SK-N-SH (cell line): ENCODE data around the gene MAP7. TPM values are rescaled to one million over a fixed set of nuclear protein-coding genes. Genes with fewer than 3 reads are reported as not detected.

Experiments used
- CTCF ChIA-PET: fragments of 300-600, 350-600 bp; formaldehyde crosslinking; extraction: SDS; loops from one replicate; lab custom pipeline; 2021; lab: Yijun Ruan, JAX
- POLR2A ChIA-PET: fragments of 350-600 bp; sonication (Branson Sonifier 250); formaldehyde crosslinking; extraction: SDS; loops from one replicate; lab custom pipeline; 2020; ENCODE audit warnings: antibody characterized with exemption, inconsistent platforms; lab: Yijun Ruan, JAX
- DNase-seq: peaks from one replicate; pipeline ENCODE4 v3.0.0; 2012
- H2AFZ ChIP-seq: fragments of 200-600 bp; sonication (generic); 2 replicates; pipeline ENCODE4 v1.8.1; 2016; ENCODE audit warnings: antibody characterized with exemption, mild to moderate bottlenecking, low read depth
- H3F3A ChIP-seq: fragments of 200-600 bp; sonication (generic); replicated peaks from 2 replicates; pipeline ENCODE3; 2016; ENCODE audit warnings: antibody characterized with exemption, mild to moderate bottlenecking; ENCODE audit not compliant: insufficient read depth
- H3K27ac ChIP-seq, 2 experiments: fragments of 200-500 bp in 1 of 2; fragments of 200-600 bp in 1 of 2; sonication (Bioruptor generic) in 1 of 2; sonication (generic), shearing (Covaris generic) in 1 of 2; 2 replicates each; pipeline versions ENCODE4 v1.5.1 to v1.6.1; 2014 to 2016; ENCODE audit warnings: low read depth in 2 of 2, inconsistent platforms in 1 of 2, low read length in 1 of 2, mild to moderate bottlenecking in 1 of 2, mixed read lengths in 1 of 2
- H3K27me3 ChIP-seq: fragments of 200-600 bp; sonication (generic), shearing (Covaris generic); 2 replicates; pipeline ENCODE4 v1.6.1; 2016; ENCODE audit warnings: mixed run types; ENCODE audit not compliant: insufficient read depth
- H3K36me3 ChIP-seq, 2 experiments: fragments of 200-500 bp in 1 of 2; fragments of 200-600 bp in 1 of 2; sonication (Bioruptor generic) in 1 of 2; sonication (generic) in 1 of 2; replicated peaks in 1 of 2; 2 replicates each; pipeline versions ENCODE3 to v1.5.1; 2014 to 2016; ENCODE audit warnings: low read length in 1 of 2, mild to moderate bottlenecking in 1 of 2; ENCODE audit not compliant: insufficient read depth in 2 of 2, control insufficient read depth in 1 of 2
- H3K4me1 ChIP-seq, 2 experiments: fragments of 200-500 bp in 1 of 2; fragments of 200-600 bp in 1 of 2; sonication (Bioruptor generic) in 1 of 2; sonication (generic), shearing (Covaris generic) in 1 of 2; 2 replicates each; pipeline versions ENCODE4 v1.5.1 to v1.6.1; 2014 to 2016; ENCODE audit warnings: low read depth in 1 of 2, low read length in 1 of 2, mixed run types in 1 of 2; ENCODE audit not compliant: insufficient read depth in 2 of 2, control insufficient read depth in 1 of 2
- H3K4me2 ChIP-seq: fragments of 200-600 bp; sonication (generic), shearing (Covaris generic); 2 replicates; pipeline ENCODE4 v1.6.1; 2017; ENCODE audit warnings: mixed run types
- H3K4me3 ChIP-seq, 2 experiments: fragments of 200-500 bp in 1 of 2; fragments of 200-600 bp in 1 of 2; sonication (Bioruptor generic) in 1 of 2; sonication (generic), shearing (Covaris generic) in 1 of 2; 2 replicates each; pipeline versions ENCODE4 v1.5.1 to v1.8.1; 2014 to 2016; ENCODE audit warnings: low read depth in 2 of 2, inconsistent platforms in 1 of 2, low read length in 1 of 2, mild to moderate bottlenecking in 1 of 2, mixed read lengths in 1 of 2, moderate library complexity in 1 of 2
- H3K79me2 ChIP-seq: fragments of 200-600 bp; sonication (generic); 2 replicates; pipeline ENCODE4 v1.8.1; 2017; ENCODE audit warnings: mild to moderate bottlenecking; ENCODE audit not compliant: insufficient read depth
- H3K9ac ChIP-seq: fragments of 200-600 bp; sonication (generic); 2 replicates; pipeline ENCODE4 v1.6.1; 2017; ENCODE audit warnings: mixed run types
- H3K9me2 ChIP-seq: fragments of 200-600 bp; sonication (generic); 2 replicates; pipeline ENCODE4 v1.6.1; 2017; ENCODE audit warnings: mixed run types
- H3K9me3 ChIP-seq: fragments of 200-600 bp; sonication (generic); 2 replicates; pipeline ENCODE4 v1.6.1; 2017; ENCODE audit warnings: mixed run types, mild to moderate bottlenecking, moderate library complexity
- H4K20me1 ChIP-seq: fragments of 200-600 bp; sonication (generic); 2 replicates; pipeline ENCODE4 v1.6.1; 2017; ENCODE audit warnings: mild to moderate bottlenecking, mixed run types; ENCODE audit not compliant: insufficient read depth
- CHD2 ChIP-seq: fragments of 150-350 bp; IDR thresholded peaks from 2 replicates; pipeline ENCODE4 v1.6.1; 2018; ENCODE audit warnings: low read length; ENCODE audit not compliant: partially characterized antibody
- ELF1 ChIP-seq: IDR thresholded peaks from 2 replicates; pipeline ENCODE4 v1.4.0; 2012
- EP300 ChIP-seq, 2 experiments: IDR thresholded peaks; 2 replicates each; pipeline versions ENCODE4 v1.4.0 to v1.6.1; 2012; ENCODE audit warnings: borderline replicate concordance in 1 of 2, low read depth in 1 of 2, low read length in 1 of 2
- EZH2phosphoT487 ChIP-seq: fragments of 200-600 bp; sonication (generic); IDR thresholded peaks from 2 replicates; pipeline ENCODE4 v1.6.1; 2017; ENCODE audit warnings: low read depth, mixed run types, mild to moderate bottlenecking, antibody characterized with exemption, moderate library complexity, borderline replicate concordance
- FOXJ3 ChIP-seq: sonication (generic); formaldehyde crosslinking; IDR thresholded peaks from 2 replicates; pipeline ENCODE4 v1.5.1; 2020; ENCODE audit warnings: mild to moderate bottlenecking, missing genetic modification reagents
- FOXM1 ChIP-seq: IDR thresholded peaks from 2 replicates; pipeline ENCODE4 v1.4.0; 2012; ENCODE audit warnings: low read depth, mild to moderate bottlenecking
- GATA2 ChIP-seq: sonication (generic); formaldehyde crosslinking; IDR thresholded peaks from 2 replicates; pipeline ENCODE4 v1.5.0; 2020; ENCODE audit warnings: mild to moderate bottlenecking, missing genetic modification reagents
- JUND ChIP-seq: IDR thresholded peaks from 2 replicates; pipeline ENCODE4 v1.4.0; 2012
- MEF2A ChIP-seq: IDR thresholded peaks from 2 replicates; pipeline ENCODE4 v1.4.0; 2012; ENCODE audit warnings: low read depth, borderline replicate concordance
- NRF1 ChIP-seq: IDR thresholded peaks from 2 replicates; pipeline ENCODE4 v1.6.1; 2012; ENCODE audit warnings: low read depth, mild to moderate bottlenecking, low read length
- REST ChIP-seq: IDR thresholded peaks from 2 replicates; pipeline ENCODE4 v1.6.1; 2012; ENCODE audit warnings: mild to moderate bottlenecking, low read depth, low read length, moderate library complexity
- RFX5 ChIP-seq: IDR thresholded peaks from 2 replicates; pipeline ENCODE4 v1.6.1; 2012; ENCODE audit warnings: mild to moderate bottlenecking, improper control_type of control experiment, low read length
- SMC3 ChIP-seq: IDR thresholded peaks from 2 replicates; pipeline ENCODE4 v1.6.1; 2012; ENCODE audit warnings: low read depth, low read length, improper control_type of control experiment
- TCF12 ChIP-seq: IDR thresholded peaks from 2 replicates; pipeline ENCODE4 v1.4.0; 2012
- TEAD4 ChIP-seq: IDR thresholded peaks from 2 replicates; pipeline ENCODE4 v1.4.0; 2012; ENCODE audit warnings: mild to moderate bottlenecking, borderline replicate concordance; ENCODE audit not compliant: insufficient read depth
- YY1 ChIP-seq: IDR thresholded peaks from 2 replicates; pipeline ENCODE4 v1.4.0; 2012; ENCODE audit warnings: low read depth, mild to moderate bottlenecking
- WGBS: methylation state at CpG from one replicate; pipeline ENCODE4 v1.1.6; 2017; ENCODE audit warnings: low lambda C conversion rate; 5-methylcytosine and 5-hydroxymethylcytosine counted together
- polyA plus RNA-seq, 3 experiments: library from polyadenylated mRNA; depleted of rRNA; stranded (reverse); fragments of >200 nt; gene quantifications; 2 replicates each; pipeline ENCODE4 v1.2.3, GENCODE V29; 2012
- TF ChIP-seq, protein P1 (sequence below): IDR thresholded peaks from 2 replicates; pipeline ENCODE4 v1.4.0; 2012; ENCODE audit warnings: low read depth, borderline replicate concordance
- TF ChIP-seq, protein P2 (sequence below): IDR thresholded peaks from 2 replicates; pipeline ENCODE4 v1.4.0; 2012; ENCODE audit warnings: low read depth, borderline replicate concordance
- TF ChIP-seq, protein P3 (sequence below): IDR thresholded peaks from 2 replicates; pipeline ENCODE4; 2012

The MAP7 gene
- polyA plus RNA-seq, 1 of the 3 experiments (the other 2 are of a cell fraction) = 0.76 TPM

DNA sequence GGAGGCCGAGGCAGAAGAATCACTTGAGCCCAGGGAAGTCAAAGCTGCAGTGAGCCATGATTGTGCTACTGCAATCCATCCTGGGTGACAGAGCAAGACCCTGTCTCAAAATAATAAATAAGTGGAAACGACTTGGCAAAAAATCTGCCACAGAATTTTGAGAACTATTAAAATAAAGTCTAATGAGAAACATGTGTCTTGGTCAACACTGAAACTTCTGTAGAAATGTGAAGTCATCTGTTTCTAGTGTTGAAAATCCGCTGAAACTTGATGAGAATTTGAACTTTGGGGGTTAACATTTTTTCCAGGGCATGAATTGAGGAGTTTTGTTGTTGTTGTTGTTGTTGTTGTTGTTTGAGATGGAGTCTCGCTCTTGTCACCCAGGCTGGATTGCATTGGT, 231.5 kb downstream of the MAP7 start:
- CTCF ChIA-PET = interaction anchor here (1.0 to 3.0 kb wide), 9 partner anchors 8 to 228 kb away, joined by 3 to 20 read pairs (median 10); partner anchors contain the start of gene BCLAF1

GRCh38 chr6:136317971-136318370, 232.3 kb downstream of the MAP7 start:
- Histone ChIP-seq H3K27me3 (no peaks in the 10 kb centered on the region; the same call in 1 of the 2 replicates), H3K36me3 (no peaks in the 10 kb centered on the region), H3K9me2 (no peaks in the 10 kb centered on the region), H3F3A (no peaks in the 10 kb centered on the region), H3K27ac (no peak overlapping the region), H2AFZ (no peak overlapping the region), H3K9me3 (no peaks in the 10 kb centered on the region), H3K4me2 (0 out of 2 replicates have a peak overlapping the region, but pooled peaks have one; percentile 20), H3K4me3 (no peak overlapping the region), H3K79me2 (no peaks in the 10 kb centered on the region), H3K4me1 (no peaks in the 10 kb centered on the region), H3K9ac (no peak overlapping the region), H4K20me1 (no peaks in the 10 kb centered on the region)
- no peak for DNase-seq
- CTCF ChIA-PET = interaction anchor here (0.9 to 3.0 kb wide), 25 partner anchors 9 to 868 kb away, joined by 3 to 20 read pairs (median 4); partner anchors contain the start of gene BCLAF1
- POLR2A ChIA-PET = interaction anchor here (1.7 kb wide), 1 partner anchor 28 kb away, joined by 8 read pairs; the partner anchor contains the start of gene BCLAF1
- WGBS = 70% methylated on average over 6 of the region's 6 CpGs
- TF ChIP-seq, protein P1, sequence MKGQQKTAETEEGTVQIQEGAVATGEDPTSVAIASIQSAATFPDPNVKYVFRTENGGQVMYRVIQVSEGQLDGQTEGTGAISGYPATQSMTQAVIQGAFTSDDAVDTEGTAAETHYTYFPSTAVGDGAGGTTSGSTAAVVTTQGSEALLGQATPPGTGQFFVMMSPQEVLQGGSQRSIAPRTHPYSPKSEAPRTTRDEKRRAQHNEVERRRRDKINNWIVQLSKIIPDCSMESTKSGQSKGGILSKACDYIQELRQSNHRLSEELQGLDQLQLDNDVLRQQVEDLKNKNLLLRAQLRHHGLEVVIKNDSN = no peak
- TF ChIP-seq TEAD4 = no peak
- TF ChIP-seq RFX5 = no peak
- no peak for TF ChIP-seq MEF2A
- no peak for TF ChIP-seq JUND
- no peak for TF ChIP-seq EZH2phosphoT487
- TF ChIP-seq SMC3 = no peak
- no peak for TF ChIP-seq REST
- no peak for TF ChIP-seq FOXM1
- TF ChIP-seq FOXJ3 (CRISPR knock-in tag) = no peak

More for the DNA sequence above, 231.5 kb downstream of the MAP7 start:
- H3K79me2 ChIP-seq = no peaks in the 10 kb centered on the region
- H3F3A ChIP-seq = no peaks in the 10 kb centered on the region
- H3K4me2 ChIP-seq = no peak overlapping the region
- H3K4me3 ChIP-seq = no peak overlapping the region
- no peaks in the 10 kb centered on the region for H3K36me3 ChIP-seq
- no peaks in the 10 kb centered on the region; the same call in 1 of the 2 replicates for H3K27me3 ChIP-seq
- WGBS = 67% methylated on average over 3 of the region's 4 CpGs
- no peak overlapping the region for H3K9ac ChIP-seq
- H3K9me2 ChIP-seq = no peaks in the 10 kb centered on the region
- POLR2A ChIA-PET = no interaction called here
- DNase-seq = no peak
- no peak overlapping the region for H3K27ac ChIP-seq
- no peak overlapping the region for H2AFZ ChIP-seq
- no peaks in the 10 kb centered on the region for H3K4me1 ChIP-seq
- TF ChIP-seq GATA2 = no peak
- TF ChIP-seq, protein P1 = no peak
- TF ChIP-seq MEF2A = no peak
- TF ChIP-seq, protein P2, sequence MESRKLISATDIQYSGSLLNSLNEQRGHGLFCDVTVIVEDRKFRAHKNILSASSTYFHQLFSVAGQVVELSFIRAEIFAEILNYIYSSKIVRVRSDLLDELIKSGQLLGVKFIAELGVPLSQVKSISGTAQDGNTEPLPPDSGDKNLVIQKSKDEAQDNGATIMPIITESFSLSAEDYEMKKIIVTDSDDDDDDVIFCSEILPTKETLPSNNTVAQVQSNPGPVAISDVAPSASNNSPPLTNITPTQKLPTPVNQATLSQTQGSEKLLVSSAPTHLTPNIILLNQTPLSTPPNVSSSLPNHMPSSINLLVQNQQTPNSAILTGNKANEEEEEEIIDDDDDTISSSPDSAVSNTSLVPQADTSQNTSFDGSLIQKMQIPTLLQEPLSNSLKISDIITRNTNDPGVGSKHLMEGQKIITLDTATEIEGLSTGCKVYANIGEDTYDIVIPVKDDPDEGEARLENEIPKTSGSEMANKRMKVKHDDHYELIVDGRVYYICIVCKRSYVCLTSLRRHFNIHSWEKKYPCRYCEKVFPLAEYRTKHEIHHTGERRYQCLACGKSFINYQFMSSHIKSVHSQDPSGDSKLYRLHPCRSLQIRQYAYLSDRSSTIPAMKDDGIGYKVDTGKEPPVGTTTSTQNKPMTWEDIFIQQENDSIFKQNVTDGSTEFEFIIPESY = no peak
- no peak for TF ChIP-seq TEAD4
- no peak for TF ChIP-seq TCF12
- TF ChIP-seq, protein P3, sequence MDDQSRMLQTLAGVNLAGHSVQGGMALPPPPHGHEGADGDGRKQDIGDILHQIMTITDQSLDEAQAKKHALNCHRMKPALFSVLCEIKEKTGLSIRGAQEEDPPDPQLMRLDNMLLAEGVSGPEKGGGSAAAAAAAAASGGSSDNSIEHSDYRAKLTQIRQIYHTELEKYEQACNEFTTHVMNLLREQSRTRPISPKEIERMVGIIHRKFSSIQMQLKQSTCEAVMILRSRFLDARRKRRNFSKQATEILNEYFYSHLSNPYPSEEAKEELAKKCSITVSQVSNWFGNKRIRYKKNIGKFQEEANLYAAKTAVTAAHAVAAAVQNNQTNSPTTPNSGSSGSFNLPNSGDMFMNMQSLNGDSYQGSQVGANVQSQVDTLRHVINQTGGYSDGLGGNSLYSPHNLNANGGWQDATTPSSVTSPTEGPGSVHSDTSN = no peak
- TF ChIP-seq SMC3 = no peak
- no peak for TF ChIP-seq NRF1
- TF ChIP-seq EZH2phosphoT487 = no peak
- no peak for TF ChIP-seq CHD2
- no peak for TF ChIP-seq EP300 (IDR thresholded peaks at IDR 0.05; ENCODE audit: borderline replicate concordance in 1 of 2, low read depth in 1 of 2, low read length in 1 of 2)
- no peak for TF ChIP-seq ELF1
- no peak for TF ChIP-seq YY1
- TF ChIP-seq, all 33 proteins: peak for 0
- Histone ChIP-seq H3K9me3 (no peaks in the 10 kb centered on the region), H4K20me1 (no peaks in the 10 kb centered on the region)
